NT2/D1 (cell line): Measurements from ENCODE around the gene ITGB6.
"Not testable (repeated sequence)": the region's sequence is repeated elsewhere in the genome, so short reads cannot be mapped to it uniquely, and the experiment has no call there.

Experiments used
- DNase-seq: peaks from one replicate; pipeline ENCODE4 v3.0.0-alpha.2; 2011; ENCODE audit warnings: low read depth, low spot score
- H3K27me3 ChIP-seq: 2 replicates; pipeline ENCODE4 v1.6.0; 2011; ENCODE audit warnings: mild to moderate bottlenecking; ENCODE audit not compliant: insufficient read length, insufficient read depth
- H3K36me3 ChIP-seq: 2 replicates; pipeline ENCODE4 v1.6.1; 2011; ENCODE audit warnings: mild to moderate bottlenecking, low read length, mixed read lengths; ENCODE audit not compliant: insufficient read depth, insufficient read length
- H3K4me1 ChIP-seq: 2 replicates; pipeline ENCODE4 v1.5.1; 2011; ENCODE audit not compliant: insufficient read depth, insufficient read length
- H3K4me3 ChIP-seq: 2 replicates; pipeline ENCODE4 v1.5.1; 2011; ENCODE audit warnings: low read depth; ENCODE audit not compliant: insufficient read length
- H3K9ac ChIP-seq: 2 replicates; pipeline ENCODE4 v1.6.0; 2011; ENCODE audit warnings: low read depth; ENCODE audit not compliant: insufficient read length
- H3K9me3 ChIP-seq: 2 replicates; pipeline ENCODE4 v1.5.1; 2011; ENCODE audit warnings: mild to moderate bottlenecking, low read length; ENCODE audit not compliant: insufficient read depth
- SUZ12 ChIP-seq: IDR thresholded peaks from 2 replicates; pipeline ENCODE4 v1.6.1; 2011; ENCODE audit not compliant: insufficient read length, insufficient read depth; ENCODE audit errors: extremely low read depth
- YY1 ChIP-seq: IDR thresholded peaks from 2 replicates; pipeline ENCODE4 v1.6.1; 2011; ENCODE audit not compliant: insufficient read length, insufficient read depth
- ZNF274 ChIP-seq: IDR thresholded peaks from 2 replicates; pipeline ENCODE4 v1.6.1; 2011; ENCODE audit warnings: mild to moderate bottlenecking, low read depth, low read length

The ITGB6 gene

GRCh38 chr2:160126756-160127155 lies 73.3 kb downstream of the ITGB6 start:
- H3K36me3 ChIP-seq = no peaks in the 10 kb centered on the region
- TF ChIP-seq SUZ12 (no peak), YY1 (no peak), ZNF274 (no peak)
- no peak for DNase-seq
- H3K9me3 ChIP-seq = no peaks in the 10 kb centered on the region
- H3K4me1 ChIP-seq = peaks cover 2% of the 10 kb centered on the region
- no peaks in the 10 kb centered on the region for H3K27me3 ChIP-seq
- no peak overlapping the region for H3K4me3 ChIP-seq
- H3K9ac ChIP-seq = no peak overlapping the region

GRCh38 chr2:160126315-160126714 lies 73.8 kb downstream of the ITGB6 start:
- Histone ChIP-seq H3K36me3 (no peaks in the 10 kb centered on the region), H3K9ac (no peak overlapping the region), H3K4me1 (peaks cover 2% of the 10 kb centered on the region), H3K9me3 (no peaks in the 10 kb centered on the region), H3K27me3 (no peaks in the 10 kb centered on the region), H3K4me3 (no peak overlapping the region)
- no peak for DNase-seq
- TF ChIP-seq YY1 = no peak
- TF ChIP-seq SUZ12 = no peak
- TF ChIP-seq ZNF274 = no peak

- TF ChIP-seq SUZ12 (no peak), YY1 (no peak), ZNF274 (no peak)
- H3K4me3 ChIP-seq = no peak overlapping the region
- H3K9ac ChIP-seq = no peak overlapping the region
- H3K36me3 ChIP-seq = no peaks in the 10 kb centered on the region
- H3K4me1 ChIP-seq = peaks cover 2% of the 10 kb centered on the region
- peak; percentile 66 for DNase-seq
- H3K27me3 ChIP-seq = no peaks in the 10 kb centered on the region
- H3K9me3 ChIP-seq = no peaks in the 10 kb centered on the region
Measured at GRCh38 chr2:160125828-160126227, 74.2 kb downstream of the ITGB6 start.

- Histone ChIP-seq H3K4me1 (peaks cover 2% of the 10 kb centered on the region), H3K9me3 (no peaks in the 10 kb centered on the region), H3K36me3 (no peaks in the 10 kb centered on the region), H3K4me3 (no peak overlapping the region), H3K9ac (no peak overlapping the region), H3K27me3 (no peaks in the 10 kb centered on the region)
- no peak for TF ChIP-seq YY1
- TF ChIP-seq ZNF274 = no peak
- TF ChIP-seq SUZ12 = no peak
- no peak for DNase-seq
Measured at GRCh38 chr2:160125366-160125765, 74.7 kb downstream of the ITGB6 start.

GRCh38 chr2:160124571-160124970 lies 75.5 kb downstream of the ITGB6 start:
- Histone ChIP-seq H3K9ac (no peak overlapping the region), H3K9me3 (no peaks in the 10 kb centered on the region), H3K36me3 (no peaks in the 10 kb centered on the region), H3K27me3 (no peaks in the 10 kb centered on the region), H3K4me3 (no peak overlapping the region), H3K4me1 (peaks cover 2% of the 10 kb centered on the region)
- no peak for DNase-seq
- TF ChIP-seq YY1 (no peak), ZNF274 (no peak), SUZ12 (no peak)

- not testable (repeated sequence) for H3K9ac ChIP-seq, H3K9me3 ChIP-seq, H3K27me3 ChIP-seq, H3K4me1 ChIP-seq, H3K4me3 ChIP-seq, DNase-seq, H3K36me3 ChIP-seq
Measured at GRCh38 chr2:160114721-160115120, 85.4 kb downstream of the ITGB6 start.

- TF ChIP-seq ZNF274 = no peak
- TF ChIP-seq YY1 = no peak
- no peak for TF ChIP-seq SUZ12
- no peak for DNase-seq
- Histone ChIP-seq H3K4me1 (no peaks in the 10 kb centered on the region), H3K36me3 (no peaks in the 10 kb centered on the region), H3K4me3 (no peak overlapping the region), H3K27me3 (no peaks in the 10 kb centered on the region), H3K9ac (no peak overlapping the region), H3K9me3 (no peaks in the 10 kb centered on the region)
Measured at GRCh38 chr2:160114020-160114419, 86.1 kb downstream of the ITGB6 start.
